ENCODE data around the gene ATP1A1.

DNA sequence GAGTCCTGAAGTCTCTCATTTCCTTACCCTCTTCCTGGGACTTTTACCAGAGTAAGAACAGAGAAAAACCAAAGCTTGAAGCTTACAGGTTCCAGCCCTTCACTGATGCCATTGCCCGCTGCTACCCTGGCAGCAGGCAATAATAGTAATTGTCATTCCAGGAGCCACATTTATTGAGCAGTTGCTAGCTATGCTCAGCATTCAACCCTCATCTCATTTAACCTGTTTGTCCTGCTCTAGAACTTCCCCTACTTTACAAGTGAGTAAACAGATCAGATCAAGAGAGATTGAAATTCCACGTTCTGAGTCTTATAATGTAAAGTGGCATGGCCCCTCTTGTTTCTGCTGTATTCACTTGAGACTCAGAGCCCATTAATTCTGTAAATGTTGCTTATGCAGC lies 80.4 kb downstream of the ATP1A1 start:
- TF ChIP-seq CTCF (IDR thresholded peaks at IDR 0.05 in 4 of 5, conservative IDR thresholded peaks at IDR 0.05 in 1 of 5) (no peak), POLR2A (IDR thresholded peaks at IDR 0.05) (no peak)

Measured in gastrocnemius medialis (tissue), 4 donors.